OCI-LY1 (cell line): Measurements from ENCODE around the gene PLA2G1B.

Source experiments
- EZH2 ChIP-seq: fragments of 200-600 bp; sonication (generic), shearing (Covaris generic); IDR thresholded peaks from 2 replicates; pipeline ENCODE4 v1.8.0; 2017; ENCODE audit warnings: borderline replicate concordance, mixed run types, mild to moderate bottlenecking, antibody characterized with exemption, low read length, moderate library complexity, mixed read lengths
- TF ChIP-seq, protein P1 (sequence below): fragments of 200-600 bp; sonication (generic), shearing (Covaris generic); IDR thresholded peaks from 2 replicates; pipeline ENCODE4 v1.5.1; 2017; ENCODE audit warnings: mild to moderate bottlenecking, antibody characterized with exemption, low read length, moderate library complexity, mixed read lengths

GRCh38 chr12:120346681-120347080 lies 19.1 kb upstream of the PLA2G1B start:
- TF ChIP-seq, protein P1, sequence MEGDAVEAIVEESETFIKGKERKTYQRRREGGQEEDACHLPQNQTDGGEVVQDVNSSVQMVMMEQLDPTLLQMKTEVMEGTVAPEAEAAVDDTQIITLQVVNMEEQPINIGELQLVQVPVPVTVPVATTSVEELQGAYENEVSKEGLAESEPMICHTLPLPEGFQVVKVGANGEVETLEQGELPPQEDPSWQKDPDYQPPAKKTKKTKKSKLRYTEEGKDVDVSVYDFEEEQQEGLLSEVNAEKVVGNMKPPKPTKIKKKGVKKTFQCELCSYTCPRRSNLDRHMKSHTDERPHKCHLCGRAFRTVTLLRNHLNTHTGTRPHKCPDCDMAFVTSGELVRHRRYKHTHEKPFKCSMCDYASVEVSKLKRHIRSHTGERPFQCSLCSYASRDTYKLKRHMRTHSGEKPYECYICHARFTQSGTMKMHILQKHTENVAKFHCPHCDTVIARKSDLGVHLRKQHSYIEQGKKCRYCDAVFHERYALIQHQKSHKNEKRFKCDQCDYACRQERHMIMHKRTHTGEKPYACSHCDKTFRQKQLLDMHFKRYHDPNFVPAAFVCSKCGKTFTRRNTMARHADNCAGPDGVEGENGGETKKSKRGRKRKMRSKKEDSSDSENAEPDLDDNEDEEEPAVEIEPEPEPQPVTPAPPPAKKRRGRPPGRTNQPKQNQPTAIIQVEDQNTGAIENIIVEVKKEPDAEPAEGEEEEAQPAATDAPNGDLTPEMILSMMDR, result peak; percentile 16; the same call in 1 of the 2 replicates
- TF ChIP-seq EZH2, result no peak
